Mammary epithelial cell (primary cell): Measurements from ENCODE around the gene AKR7A3.

Experiments
- CTCF ChIP-seq, 2 donors: IDR thresholded peaks in 1 of 2; conservative IDR thresholded peaks in 1 of 2; 2 replicates each; pipeline ENCODE4 v1.5.1; 2011 to 2012; ENCODE audit warnings: inconsistent platforms in 2 of 2, low read length in 2 of 2, mild to moderate bottlenecking in 2 of 2, control low read depth in 1 of 2, low read depth in 1 of 2; ENCODE audit not compliant: insufficient read depth in 1 of 2; ENCODE audit errors: extremely low read depth in 1 of 2
- EZH2 ChIP-seq: IDR thresholded peaks from 2 replicates; pipeline ENCODE4 v1.6.1; 2012; ENCODE audit warnings: low read length, inconsistent platforms, borderline replicate concordance

GRCh38 chr1:19337289-19337688 lies 48.7 kb upstream of the AKR7A3 start:
- TF ChIP-seq CTCF (conservative IDR thresholded peaks at IDR 0.05 in 1 of 2, IDR thresholded peaks at IDR 0.05 in 1 of 2; ENCODE audit: extremely low read depth in 1 of 2, insufficient read depth in 1 of 2, low read depth in 1 of 2, low read length in 2 of 2) = no peak
- no peak for TF ChIP-seq EZH2
